HepG2 (cell line): Measurements from ENCODE around the gene TNFSF13. TPM values are rescaled to one million over a fixed set of nuclear protein-coding genes. Genes with fewer than 3 reads are reported as not detected.

ENCODE experiments used
- CEBPB ChIP-seq: IDR thresholded peaks from 2 replicates; pipeline ENCODE4 v1.6.1; 2011; ENCODE audit warnings: low read depth, low read length, improper control_type of control experiment, borderline replicate concordance
- CHD2 ChIP-seq: IDR thresholded peaks from 2 replicates; pipeline ENCODE4 v1.6.1; 2011; ENCODE audit warnings: low read depth, low read length, improper control_type of control experiment
- CREB1 ChIP-seq, 2 experiments: fragments of 450-650 bp in 1 of 2; IDR thresholded peaks; 2 replicates each; pipeline ENCODE4 v1.6.1; 2016 to 2017; ENCODE audit warnings: control low read depth in 1 of 2, mild to moderate bottlenecking in 1 of 2, missing compliant biosample characterization in 1 of 2, missing genetic modification characterization in 1 of 2
- E2F1 ChIP-seq: sonication (generic); formaldehyde crosslinking; IDR thresholded peaks from 2 replicates; pipeline ENCODE4 v1.5.0; 2020; ENCODE audit warnings: missing genetic modification reagents
- HBP1 ChIP-seq: IDR thresholded peaks from 2 replicates; pipeline ENCODE4 v1.6.1; 2016; ENCODE audit warnings: low read depth, control low read depth
- KDM2A ChIP-seq: sonication (generic); formaldehyde crosslinking; IDR thresholded peaks from 2 replicates; pipeline ENCODE4 v1.4.0; 2020; ENCODE audit warnings: low read depth, missing genetic modification reagents, borderline replicate concordance
- MTF2 ChIP-seq: sonication (generic); formaldehyde crosslinking; IDR thresholded peaks from 2 replicates; pipeline ENCODE4 v1.5.0; 2020; ENCODE audit warnings: missing genetic modification reagents, borderline replicate concordance
- NFIC ChIP-seq: IDR thresholded peaks from 2 replicates; pipeline ENCODE4 v1.6.1; 2012; ENCODE audit warnings: mild to moderate bottlenecking, low read length, inconsistent platforms
- SP2 ChIP-seq: sonication (generic); formaldehyde crosslinking; IDR thresholded peaks from 2 replicates; pipeline ENCODE4 v1.5.1; 2020; ENCODE audit warnings: mild to moderate bottlenecking, missing genetic modification reagents
- STAG1 ChIP-seq: sonication (generic); formaldehyde crosslinking; IDR thresholded peaks from 2 replicates; pipeline ENCODE4 v1.4.0; 2020; ENCODE audit warnings: missing genetic modification reagents
- ZNF17 ChIP-seq: sonication (generic); formaldehyde crosslinking; IDR thresholded peaks from 2 replicates; pipeline ENCODE4 v1.5.0; 2020; ENCODE audit warnings: mild to moderate bottlenecking, missing genetic modification reagents
- ZNF235 ChIP-seq: sonication (generic); formaldehyde crosslinking; IDR thresholded peaks from 2 replicates; pipeline ENCODE4 v1.8.1; 2023; ENCODE audit warnings: mild to moderate bottlenecking, missing genetic modification reagents, borderline replicate concordance
- ZNF557 ChIP-seq: sonication (generic); formaldehyde crosslinking; IDR thresholded peaks from 2 replicates; pipeline ENCODE4 v1.4.0; 2020; ENCODE audit warnings: missing genetic modification reagents
- ZNF605 ChIP-seq: sonication (generic); formaldehyde crosslinking; IDR thresholded peaks from 2 replicates; pipeline ENCODE4 v1.8.0; 2022; ENCODE audit warnings: mild to moderate bottlenecking, missing genetic modification reagents
- ZNF777 ChIP-seq: sonication (generic); formaldehyde crosslinking; IDR thresholded peaks from 2 replicates; pipeline ENCODE4 v1.4.0; 2020; ENCODE audit warnings: missing genetic modification reagents
- polyA plus RNA-seq, 8 experiments: library from polyadenylated mRNA; depleted of rRNA in 3 of 8; stranded (reverse) in 7 of 8; unstranded in 1 of 8; fragments of >200 nt; fragmentation: Illumina TruSeq in 4 of 8; extraction: Trizol in 4 of 8; gene quantifications; 2 replicates each; pipeline versions ENCODE4 v1.2.1 to v1.2.3, GENCODE V29; 2011 to 2016; ENCODE audit warnings: low read depth in 4 of 8, missing spikeins in 1 of 8, mixed read lengths in 1 of 8; ENCODE audit not compliant: insufficient read depth in 1 of 8
- total RNA-seq, 5 experiments: library from RNA; depleted of rRNA; stranded (reverse); fragments of >200 nt; fragmentation: Illumina TruSeq; extraction: Trizol; gene quantifications; 2 replicates each; pipeline ENCODE4 v1.2.3, GENCODE V29; 2016; ENCODE audit warnings: low read depth in 1 of 5
- TF ChIP-seq, protein P1 (sequence below): sonication (generic); formaldehyde crosslinking; IDR thresholded peaks from 2 replicates; pipeline ENCODE4 v1.8.0; 2022; ENCODE audit warnings: missing genetic modification reagents, mild to moderate bottlenecking, borderline replicate concordance
- TF ChIP-seq, protein P2 (sequence below): IDR thresholded peaks from 2 replicates; pipeline ENCODE4 v1.6.1; 2016; ENCODE audit warnings: mild to moderate bottlenecking
- TF ChIP-seq, protein P3 (sequence below): IDR thresholded peaks from 2 replicates; pipeline ENCODE4 v1.6.1; 2016; ENCODE audit warnings: missing genetic modification reagents, missing compliant biosample characterization
- TF ChIP-seq, protein P4 (sequence below): sonication (generic); formaldehyde crosslinking; IDR thresholded peaks from 2 replicates; pipeline ENCODE4 v1.5.1; 2020; ENCODE audit warnings: mild to moderate bottlenecking, missing genetic modification reagents, moderate library complexity

Gene TNFSF13
- total and polyA plus RNA-seq, 2 of the 13 experiments (the other 11 are each of a cell fraction or from before 2014, with no cell fraction given), result 2.5 to 3.3 TPM

- TF ChIP-seq, protein P1, sequence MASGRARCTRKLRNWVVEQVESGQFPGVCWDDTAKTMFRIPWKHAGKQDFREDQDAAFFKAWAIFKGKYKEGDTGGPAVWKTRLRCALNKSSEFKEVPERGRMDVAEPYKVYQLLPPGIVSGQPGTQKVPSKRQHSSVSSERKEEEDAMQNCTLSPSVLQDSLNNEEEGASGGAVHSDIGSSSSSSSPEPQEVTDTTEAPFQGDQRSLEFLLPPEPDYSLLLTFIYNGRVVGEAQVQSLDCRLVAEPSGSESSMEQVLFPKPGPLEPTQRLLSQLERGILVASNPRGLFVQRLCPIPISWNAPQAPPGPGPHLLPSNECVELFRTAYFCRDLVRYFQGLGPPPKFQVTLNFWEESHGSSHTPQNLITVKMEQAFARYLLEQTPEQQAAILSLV (CRISPR knock-in tag), result no peak
- TF ChIP-seq E2F1 (CRISPR knock-in tag) (peak; percentile 96), HBP1 (peak; percentile 95), ZNF605 (CRISPR knock-in tag) (no peak), NFIC (no peak), ZNF777 (peak; percentile 70), CEBPB (no peak), MTF2 (CRISPR knock-in tag) (no peak; the same call in 1 of the 2 replicates), ZNF235 (CRISPR knock-in tag) (no peak), ZNF17 (CRISPR knock-in tag) (0 out of 2 replicates have a peak, but pooled peaks have one; percentile 65), STAG1 (no peak), CREB1 (IDR thresholded peaks at IDR 0.05) (no peak; the same call in 1 of the 2 replicates), CREB1 (CRISPR knock-in tag; IDR thresholded peaks at IDR 0.05) (peak; percentile 75), ZNF557 (peak; percentile 86), KDM2A (CRISPR knock-in tag) (peak; percentile 93), SP2 (CRISPR knock-in tag) (peak; percentile 50; the same call in 1 of the 2 replicates), CHD2 (no peak)
- TF ChIP-seq, protein P2, sequence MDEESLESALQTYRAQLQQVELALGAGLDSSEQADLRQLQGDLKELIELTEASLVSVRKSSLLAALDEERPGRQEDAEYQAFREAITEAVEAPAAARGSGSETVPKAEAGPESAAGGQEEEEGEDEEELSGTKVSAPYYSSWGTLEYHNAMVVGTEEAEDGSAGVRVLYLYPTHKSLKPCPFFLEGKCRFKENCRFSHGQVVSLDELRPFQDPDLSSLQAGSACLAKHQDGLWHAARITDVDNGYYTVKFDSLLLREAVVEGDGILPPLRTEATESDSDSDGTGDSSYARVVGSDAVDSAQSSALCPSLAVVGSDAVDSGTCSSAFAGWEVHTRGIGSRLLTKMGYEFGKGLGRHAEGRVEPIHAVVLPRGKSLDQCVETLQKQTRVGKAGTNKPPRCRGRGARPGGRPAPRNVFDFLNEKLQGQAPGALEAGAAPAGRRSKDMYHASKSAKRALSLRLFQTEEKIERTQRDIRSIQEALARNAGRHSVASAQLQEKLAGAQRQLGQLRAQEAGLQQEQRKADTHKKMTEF (CRISPR knock-in tag), result peak; percentile 60
- TF ChIP-seq, protein P3, sequence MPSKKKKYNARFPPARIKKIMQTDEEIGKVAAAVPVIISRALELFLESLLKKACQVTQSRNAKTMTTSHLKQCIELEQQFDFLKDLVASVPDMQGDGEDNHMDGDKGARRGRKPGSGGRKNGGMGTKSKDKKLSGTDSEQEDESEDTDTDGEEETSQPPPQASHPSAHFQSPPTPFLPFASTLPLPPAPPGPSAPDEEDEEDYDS, result peak; percentile 80
- TF ChIP-seq, protein P4, sequence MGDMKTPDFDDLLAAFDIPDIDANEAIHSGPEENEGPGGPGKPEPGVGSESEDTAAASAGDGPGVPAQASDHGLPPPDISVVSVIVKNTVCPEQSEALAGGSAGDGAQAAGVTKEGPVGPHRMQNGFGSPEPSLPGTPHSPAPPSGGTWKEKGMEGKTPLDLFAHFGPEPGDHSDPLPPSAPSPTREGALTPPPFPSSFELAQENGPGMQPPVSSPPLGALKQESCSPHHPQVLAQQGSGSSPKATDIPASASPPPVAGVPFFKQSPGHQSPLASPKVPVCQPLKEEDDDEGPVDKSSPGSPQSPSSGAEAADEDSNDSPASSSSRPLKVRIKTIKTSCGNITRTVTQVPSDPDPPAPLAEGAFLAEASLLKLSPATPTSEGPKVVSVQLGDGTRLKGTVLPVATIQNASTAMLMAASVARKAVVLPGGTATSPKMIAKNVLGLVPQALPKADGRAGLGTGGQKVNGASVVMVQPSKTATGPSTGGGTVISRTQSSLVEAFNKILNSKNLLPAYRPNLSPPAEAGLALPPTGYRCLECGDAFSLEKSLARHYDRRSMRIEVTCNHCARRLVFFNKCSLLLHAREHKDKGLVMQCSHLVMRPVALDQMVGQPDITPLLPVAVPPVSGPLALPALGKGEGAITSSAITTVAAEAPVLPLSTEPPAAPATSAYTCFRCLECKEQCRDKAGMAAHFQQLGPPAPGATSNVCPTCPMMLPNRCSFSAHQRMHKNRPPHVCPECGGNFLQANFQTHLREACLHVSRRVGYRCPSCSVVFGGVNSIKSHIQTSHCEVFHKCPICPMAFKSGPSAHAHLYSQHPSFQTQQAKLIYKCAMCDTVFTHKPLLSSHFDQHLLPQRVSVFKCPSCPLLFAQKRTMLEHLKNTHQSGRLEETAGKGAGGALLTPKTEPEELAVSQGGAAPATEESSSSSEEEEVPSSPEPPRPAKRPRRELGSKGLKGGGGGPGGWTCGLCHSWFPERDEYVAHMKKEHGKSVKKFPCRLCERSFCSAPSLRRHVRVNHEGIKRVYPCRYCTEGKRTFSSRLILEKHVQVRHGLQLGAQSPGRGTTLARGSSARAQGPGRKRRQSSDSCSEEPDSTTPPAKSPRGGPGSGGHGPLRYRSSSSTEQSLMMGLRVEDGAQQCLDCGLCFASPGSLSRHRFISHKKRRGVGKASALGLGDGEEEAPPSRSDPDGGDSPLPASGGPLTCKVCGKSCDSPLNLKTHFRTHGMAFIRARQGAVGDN (CRISPR knock-in tag), result peak; percentile 98
Observed at GRCh38 chr17:7583253-7584109, 24.9 kb downstream of the TNFSF13 start, which contains the start of gene MPDU1 (continued).
